GM19025 (cell line): ENCODE results near the gene MOCS1.

Source experiments
- ATAC-seq: cut with Tn5 transposase; IDR thresholded peaks from one replicate; pipeline ENCODE4 v1.9.1; 2021; ENCODE audit warnings: mild to moderate bottlenecking, low read depth, moderate library complexity; ENCODE audit not compliant: unreplicated experiment

Gene MOCS1

GRCh38 chr6:39882531-39882899 is 51.7 kb downstream of the MOCS1 start:
- no peak for ATAC-seq

DNA sequence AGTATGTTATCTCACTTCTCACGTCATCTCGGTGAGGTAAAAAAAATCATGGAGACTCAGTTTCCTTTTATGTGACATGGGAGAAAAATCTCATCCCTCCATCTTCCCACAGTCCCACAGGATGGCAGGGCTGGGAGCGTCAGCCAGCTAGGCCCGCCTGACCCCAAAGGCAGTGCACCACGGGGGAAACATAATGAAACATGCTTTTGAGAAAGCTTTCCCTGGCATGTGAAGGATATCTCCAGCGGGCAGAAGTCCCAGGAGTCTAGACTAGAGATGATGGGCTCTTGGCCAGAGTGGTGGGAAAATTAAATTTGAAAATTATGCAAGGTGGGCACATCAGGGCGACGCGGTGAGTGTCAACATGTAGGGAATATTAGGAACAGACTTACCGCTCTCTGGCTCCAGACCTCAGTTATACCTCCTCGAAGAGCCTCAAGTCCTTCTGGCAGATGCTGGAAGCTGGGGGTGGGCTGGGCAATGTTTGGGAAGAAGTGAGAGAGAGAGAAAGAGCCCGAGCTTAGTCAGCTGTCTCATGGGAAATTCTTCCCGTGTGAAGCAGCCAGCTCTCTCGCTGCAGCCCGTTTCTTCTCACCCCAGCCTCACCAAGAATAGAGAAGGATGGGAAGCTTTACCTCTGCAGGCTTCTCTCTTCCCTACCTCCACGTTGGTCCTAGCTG is 52.3 kb downstream of the MOCS1 start:
- no peak for ATAC-seq

DNA sequence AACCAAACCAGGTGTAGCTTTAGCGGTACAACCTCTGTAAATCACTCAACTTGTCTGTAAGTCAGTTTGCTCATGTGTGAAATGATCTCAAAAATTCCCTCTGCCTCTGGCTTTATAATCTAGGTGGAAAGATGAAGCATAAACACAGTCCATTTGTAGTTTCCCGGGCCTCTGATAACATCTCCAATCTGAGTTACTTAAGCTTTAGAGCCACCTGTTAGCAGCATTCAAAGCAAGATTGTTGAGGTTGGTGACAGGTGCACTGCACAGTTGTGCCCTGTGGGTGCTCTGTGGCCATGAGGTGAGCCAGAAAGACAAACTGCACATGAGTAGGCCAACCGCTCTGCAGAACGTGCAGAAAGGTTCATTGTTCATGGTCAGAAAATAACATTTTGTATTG is 53.7 kb downstream of the MOCS1 start:
- ATAC-seq, result no peak

- ATAC-seq, result no peak
Observed at GRCh38 chr6:39879535-39879934, 54.7 kb downstream of the MOCS1 start.

DNA sequence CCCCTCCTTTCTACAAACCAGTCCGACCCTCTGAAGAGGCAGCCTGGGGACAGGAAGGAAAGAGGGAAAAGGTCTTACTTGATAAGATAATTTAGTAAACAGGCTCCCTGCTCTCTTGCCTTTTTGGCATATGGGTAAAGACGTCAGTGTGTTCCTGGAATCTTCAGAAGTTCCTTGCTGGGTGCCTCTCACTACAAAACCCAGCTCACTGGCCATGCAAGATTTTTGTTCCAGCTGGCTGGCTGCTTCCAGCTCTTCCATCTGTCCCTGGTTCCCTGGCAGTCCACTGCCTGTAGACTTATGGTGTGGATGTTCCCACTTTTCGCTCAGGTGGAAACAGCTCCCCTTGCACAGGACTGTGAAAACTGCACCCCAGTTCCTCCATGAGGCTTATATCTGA is 57.4 kb downstream of the MOCS1 start:
- no peak for ATAC-seq

- ATAC-seq, result no peak
Observed at GRCh38 chr6:39876111-39876510, 58.2 kb downstream of the MOCS1 start.

GRCh38 chr6:39873439-39873838 is 60.8 kb downstream of the MOCS1 start:
- no peak for ATAC-seq

DNA sequence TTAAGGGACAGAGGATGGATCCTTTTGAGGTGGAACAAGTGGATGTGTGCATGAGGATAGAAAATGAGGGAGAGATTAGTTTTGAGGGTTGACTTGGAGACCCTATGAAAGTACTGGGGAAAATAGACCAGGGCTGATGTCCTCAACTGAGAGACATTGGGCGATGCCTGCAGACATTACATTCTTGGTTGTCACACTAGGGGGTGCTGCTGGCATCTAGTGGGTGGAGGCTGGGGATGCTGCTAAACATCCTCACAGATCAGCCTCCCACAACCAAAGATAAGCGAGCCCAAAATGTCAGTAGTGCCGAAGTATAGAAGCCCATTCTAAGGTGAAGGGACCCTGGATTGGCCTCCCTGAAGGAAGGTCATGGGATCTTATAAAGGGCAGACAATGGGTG is 63.3 kb downstream of the MOCS1 start:
- ATAC-seq, result no peak

DNA sequence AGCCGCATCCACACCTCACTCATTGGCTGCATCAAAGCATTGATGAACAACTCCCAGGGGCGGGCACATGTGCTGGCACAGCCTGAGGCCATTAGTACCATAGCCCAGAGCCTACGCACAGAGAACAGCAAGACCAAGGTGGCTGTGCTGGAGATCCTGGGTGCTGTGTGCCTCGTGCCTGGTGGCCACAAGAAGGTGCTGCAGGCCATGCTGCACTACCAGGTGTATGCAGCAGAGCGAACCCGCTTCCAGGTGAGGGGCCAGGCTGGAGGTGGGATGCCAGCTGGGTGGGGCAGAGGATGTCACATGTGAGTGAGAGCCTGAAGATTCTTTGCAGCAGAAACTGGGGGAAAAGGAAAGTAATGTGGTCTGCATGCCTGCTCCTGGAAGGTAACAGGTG is 66.7 kb downstream of the MOCS1 start:
- ATAC-seq, result no peak

- no peak for ATAC-seq
Observed at GRCh38 chr6:39865011-39865888, 69.0 kb downstream of the MOCS1 start.

DNA sequence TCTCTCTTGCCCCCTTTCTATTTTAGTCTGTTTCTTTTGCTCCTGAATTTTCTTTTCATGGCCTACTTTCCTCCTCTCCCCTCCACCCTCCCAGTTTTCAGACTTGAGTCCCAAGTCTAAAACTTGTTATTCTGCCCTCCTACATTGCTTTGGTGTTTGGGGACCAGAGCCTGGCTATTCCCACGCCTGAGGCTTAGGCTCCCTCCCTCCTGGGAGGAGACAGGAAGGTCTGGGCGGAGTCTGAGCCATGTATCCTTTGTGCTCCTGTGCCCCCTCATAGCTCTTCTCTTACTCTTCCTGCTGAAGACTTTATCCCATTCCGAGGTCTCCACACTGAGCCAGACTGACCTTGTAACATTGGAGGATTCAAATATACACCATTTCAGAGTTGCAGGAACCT is 72.6 kb downstream of the MOCS1 start:
- no peak for ATAC-seq

GRCh38 chr6:39859025-39859424 is 75.2 kb downstream of the MOCS1 start:
- ATAC-seq, result no peak

- ATAC-seq, result no peak
Observed at GRCh38 chr6:39855356-39855995, 78.8 kb downstream of the MOCS1 start.
